ENCODE data around the gene SELENOI.

SELENOI gene

DNA sequence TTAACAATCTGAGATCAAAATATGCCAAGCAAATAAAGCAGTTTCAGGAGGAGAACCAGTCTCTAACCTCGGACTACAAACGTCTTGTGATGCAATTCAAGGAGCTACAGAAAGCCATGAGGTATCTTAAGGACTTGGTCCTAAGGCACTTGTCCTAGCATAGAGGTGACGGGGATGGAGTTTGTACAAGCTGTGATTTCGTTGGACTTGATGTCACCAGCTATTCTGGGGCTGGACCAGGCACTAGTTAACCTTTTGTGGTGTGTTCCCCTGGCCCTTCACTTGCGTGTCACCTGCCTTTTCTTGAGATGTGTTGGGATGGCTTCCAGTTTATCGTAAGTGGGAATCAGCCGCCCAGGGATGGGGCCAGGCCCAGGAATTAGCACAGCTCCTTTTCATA lies 98.3 kb downstream of the SELENOI start:
- Histone ChIP-seq H3K4me3 (ENCODE audit: low read depth, low read length) (no peak overlapping the region), H3K4me1 (ENCODE audit: control insufficient read depth, insufficient read depth, low read length) (no peaks in the 10 kb centered on the region), H3K27me3 (ENCODE audit: control insufficient read depth, insufficient read depth, low read length) (no peaks in the 10 kb centered on the region), H3K9me3 (ENCODE audit: control insufficient read depth, insufficient read depth, low read length) (no peaks in the 10 kb centered on the region), H3K9ac (ENCODE audit: low read depth, low read length) (no peak overlapping the region), H3K36me3 (ENCODE audit: control insufficient read depth, insufficient read depth, low read length) (no peaks in the 10 kb centered on the region)
